Activated T-cell treated with anti-CD3 and anti-CD28 coated beads, Interleukin-2, amount 50 U/mL, for 1 hour (primary cell): Measurements from ENCODE around the gene POLR2A.
A peak's percentile ranks its signal among the peaks of the same experiment; 100 is the strongest.
"Not testable (repeated sequence)": the region's sequence is repeated elsewhere in the genome, so short reads cannot be mapped to it uniquely, and the experiment has no call there.

Experiments used
- DNase-seq: peaks from one replicate; pipeline ENCODE4 v3.0.0-alpha.2; 2020

POLR2A gene

GRCh38 chr17:7479213-7480088, 4.7 kb upstream of the POLR2A start, which contains the start of gene ZBTB4:
Gene ZBTB4, minus strand, starts transcription at chr17:7479631. Its CDS starts 12,830 bp downstream, at chr17:7466801.
- peak; percentile 81 for DNase-seq

GRCh38 chr17:7480089-7480384, 4.1 kb upstream of the POLR2A start:
- DNase-seq: no peak

GRCh38 chr17:7481275-7481674, 2.9 kb upstream of the POLR2A start, which contains the start of gene SLC35G6:
Gene SLC35G6, plus strand, starts transcription at chr17:7481446. Its CDS starts 71 bp downstream, at chr17:7481517.
- DNase-seq: not testable (repeated sequence)

- DNase-seq: not testable (repeated sequence)
Measured at GRCh38 chr17:7481842-7482741, 2.1 kb upstream of the POLR2A start.

- not testable (repeated sequence) for DNase-seq
Measured at GRCh38 chr17:7482742-7483088, 1.5 kb upstream of the POLR2A start.

- peak; percentile 94 for DNase-seq
Measured at GRCh38 chr17:7483255-7484066, 705 bp upstream of the POLR2A start.

GRCh38 chr17:7484919-7485377, 782 bp downstream of the POLR2A start:
- no peak for DNase-seq

GRCh38 chr17:7486181-7486580, 2.0 kb downstream of the POLR2A start:
- DNase-seq: no peak

- DNase-seq: no peak
Measured at GRCh38 chr17:7490144-7490543, 6.0 kb downstream of the POLR2A start.

GRCh38 chr17:7491583-7491982, 7.4 kb downstream of the POLR2A start:
- DNase-seq: no peak

- no peak for DNase-seq
Measured at GRCh38 chr17:7493941-7494340, 9.8 kb downstream of the POLR2A start.

GRCh38 chr17:7495906-7496434, 11.8 kb downstream of the POLR2A start:
- no peak for DNase-seq

- DNase-seq: no peak
Measured at GRCh38 chr17:7496470-7497183, 12.5 kb downstream of the POLR2A start.

GRCh38 chr17:7497228-7497627, 13.1 kb downstream of the POLR2A start:
- no peak for DNase-seq

GRCh38 chr17:7497636-7498035, 13.5 kb downstream of the POLR2A start:
- DNase-seq: no peak

GRCh38 chr17:7499161-7499560, 15.0 kb downstream of the POLR2A start:
- no peak for DNase-seq

- no peak for DNase-seq
Measured at GRCh38 chr17:7501729-7502128, 17.6 kb downstream of the POLR2A start.

- no peak for DNase-seq
Measured at GRCh38 chr17:7502171-7502847, 18.1 kb downstream of the POLR2A start.

- DNase-seq: no peak
Measured at GRCh38 chr17:7502987-7503386, 18.8 kb downstream of the POLR2A start.

GRCh38 chr17:7503521-7503920, 19.4 kb downstream of the POLR2A start:
- DNase-seq: no peak

GRCh38 chr17:7508145-7508544, 24.0 kb downstream of the POLR2A start:
- no peak for DNase-seq
